ENCODE measurements around the gene SUSD4.
"Not testable (repeated sequence)": the region's sequence is repeated elsewhere in the genome, so short reads cannot be mapped to it uniquely, and the experiment has no call there.

The SUSD4 gene

GRCh38 chr1:223251387-223251786 is 112.6 kb downstream of the SUSD4 start:
- not testable (repeated sequence) for DNase-seq (ENCODE audit: low spot score)

DNA sequence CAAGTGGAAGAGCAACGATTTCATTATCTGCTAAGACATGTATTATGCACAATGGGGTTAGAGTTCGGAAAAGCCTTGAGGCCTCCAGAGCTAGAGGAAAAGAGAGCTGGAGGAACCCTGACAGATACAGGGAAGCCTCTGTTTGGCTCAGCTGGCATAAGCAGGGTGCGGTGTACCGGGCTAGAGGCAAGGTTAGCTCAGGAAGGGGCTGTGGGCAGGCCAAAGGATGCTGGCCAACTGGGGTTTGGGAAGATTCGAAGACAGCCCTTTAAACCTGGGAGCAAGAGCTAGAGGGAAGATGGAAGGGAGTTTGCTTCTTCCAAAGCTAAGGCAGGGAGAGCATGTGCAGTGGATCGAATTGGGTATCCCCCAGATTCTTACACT is 113.4 kb downstream of the SUSD4 start:
- no peak for DNase-seq (ENCODE audit: low spot score)

GRCh38 chr1:223249854-223250631 is 113.9 kb downstream of the SUSD4 start:
- DNase-seq (ENCODE audit: low spot score): no peak

DNA sequence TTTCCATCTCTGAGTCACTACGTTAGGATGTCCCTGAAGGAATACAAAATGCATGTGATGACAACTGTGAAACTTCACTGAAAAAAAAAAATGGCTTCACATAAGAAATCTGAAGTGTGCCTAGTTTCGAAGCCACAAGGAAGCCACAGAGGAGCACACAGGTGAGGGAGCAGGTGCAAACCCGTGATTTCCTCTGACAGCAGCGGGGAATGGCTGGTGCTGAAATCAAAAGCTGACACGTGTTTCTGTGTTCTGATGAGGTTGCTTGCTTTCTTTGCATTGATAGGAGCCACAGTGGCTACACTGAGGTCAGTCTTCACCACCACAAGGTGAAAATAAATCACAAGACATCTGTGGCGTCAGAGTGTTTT is 115.2 kb downstream of the SUSD4 start:
- no peak for DNase-seq (ENCODE audit: low spot score)

- no peak for DNase-seq (ENCODE audit: low spot score)
Measured at GRCh38 chr1:223248001-223248769, 115.8 kb downstream of the SUSD4 start.

DNA sequence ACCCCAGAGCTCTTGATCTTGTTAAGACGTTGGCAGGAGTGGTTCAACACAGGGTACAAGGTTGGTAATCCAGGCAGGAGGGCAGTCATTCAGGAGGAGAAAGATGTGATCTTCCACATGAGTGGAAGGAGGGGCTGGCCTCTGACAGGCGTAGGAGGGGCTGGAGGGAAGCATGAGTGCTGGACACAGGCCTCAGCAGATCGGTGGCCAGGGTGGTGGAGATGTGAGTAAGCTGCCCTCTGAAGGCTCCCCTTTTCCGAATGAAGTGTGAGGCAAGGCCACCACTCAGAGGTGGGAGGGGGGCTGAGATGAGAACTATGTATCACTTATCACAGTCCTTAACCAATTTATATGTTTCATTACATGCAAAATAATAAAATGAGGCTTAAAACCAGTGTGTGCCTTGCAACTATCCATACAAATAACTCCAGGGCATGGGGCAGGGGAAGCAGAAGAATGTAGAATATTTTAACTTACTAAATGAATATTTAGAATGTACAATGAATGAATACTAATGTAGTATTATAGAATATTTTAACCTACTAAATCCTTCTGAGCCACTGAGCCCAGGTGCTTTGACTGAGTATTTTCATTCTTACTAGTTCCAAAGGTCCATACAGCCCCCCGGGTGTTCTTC is 117.4 kb downstream of the SUSD4 start:
- no peak for DNase-seq (ENCODE audit: low spot score)

- no peak for DNase-seq (ENCODE audit: low spot score)
Measured at GRCh38 chr1:223245983-223246382, 118.0 kb downstream of the SUSD4 start.

- DNase-seq (ENCODE audit: low spot score): no peak
Measured at GRCh38 chr1:223245411-223245810, 118.6 kb downstream of the SUSD4 start.

- DNase-seq (ENCODE audit: low spot score): no peak
Measured at GRCh38 chr1:223244366-223245103, 119.4 kb downstream of the SUSD4 start.

DNA sequence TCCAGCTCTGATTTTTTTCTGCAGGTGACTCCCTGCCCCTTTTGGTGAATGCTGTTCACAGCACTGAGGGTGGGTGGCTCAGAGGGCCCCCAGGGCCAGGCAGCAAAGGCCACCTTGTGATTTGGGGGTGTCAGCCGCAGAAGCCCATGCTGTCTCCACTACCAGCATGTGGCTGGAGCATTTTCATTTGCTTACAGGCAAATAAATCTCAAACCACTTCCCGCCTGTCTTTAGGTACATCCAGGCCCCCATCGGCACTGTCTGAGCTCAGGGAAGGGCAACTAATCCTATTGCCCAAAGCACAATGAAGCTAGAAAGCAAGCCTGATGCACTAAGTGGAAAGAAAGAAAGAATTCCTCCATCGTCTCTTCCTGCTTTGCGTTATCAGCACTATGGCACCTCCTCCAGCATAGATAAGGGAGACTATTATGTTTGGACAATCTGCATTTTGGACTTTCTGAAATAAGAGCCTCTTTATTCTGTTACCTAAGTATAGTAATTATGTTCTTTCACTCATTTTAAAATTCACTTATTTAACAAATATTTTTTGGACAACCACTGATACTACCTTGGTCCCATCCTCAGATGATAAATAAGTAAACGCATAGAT is 120.4 kb downstream of the SUSD4 start:
- DNase-seq (ENCODE audit: low spot score): no peak

DNA sequence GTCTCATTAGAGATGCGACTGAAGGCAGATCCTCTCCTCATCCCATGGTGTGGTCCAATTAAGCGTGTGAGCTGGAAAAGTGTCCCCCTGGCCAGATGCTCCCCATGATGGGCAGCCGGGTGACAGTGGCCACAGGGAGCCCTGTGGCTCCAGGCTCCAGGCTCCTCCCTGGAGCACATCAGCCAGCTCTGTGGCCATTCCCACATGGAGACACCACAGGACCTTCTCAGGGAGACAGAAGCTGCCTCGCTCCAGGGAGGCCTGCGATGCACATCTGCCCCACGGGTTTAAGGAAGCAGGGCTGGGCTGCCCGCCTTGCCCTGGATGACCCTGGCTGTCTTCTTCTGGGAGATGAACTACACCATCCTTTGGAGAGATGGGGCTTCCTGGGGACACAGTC is 121.0 kb downstream of the SUSD4 start:
- no peak for DNase-seq (ENCODE audit: low spot score)

- DNase-seq (ENCODE audit: low spot score): no peak
Measured at GRCh38 chr1:223242382-223242955, 121.5 kb downstream of the SUSD4 start.

- no peak for DNase-seq (ENCODE audit: low spot score)
Measured at GRCh38 chr1:223240122-223240521, 123.9 kb downstream of the SUSD4 start.

- DNase-seq (ENCODE audit: low spot score): no peak
Measured at GRCh38 chr1:223235091-223235490, 128.9 kb downstream of the SUSD4 start.

DNA sequence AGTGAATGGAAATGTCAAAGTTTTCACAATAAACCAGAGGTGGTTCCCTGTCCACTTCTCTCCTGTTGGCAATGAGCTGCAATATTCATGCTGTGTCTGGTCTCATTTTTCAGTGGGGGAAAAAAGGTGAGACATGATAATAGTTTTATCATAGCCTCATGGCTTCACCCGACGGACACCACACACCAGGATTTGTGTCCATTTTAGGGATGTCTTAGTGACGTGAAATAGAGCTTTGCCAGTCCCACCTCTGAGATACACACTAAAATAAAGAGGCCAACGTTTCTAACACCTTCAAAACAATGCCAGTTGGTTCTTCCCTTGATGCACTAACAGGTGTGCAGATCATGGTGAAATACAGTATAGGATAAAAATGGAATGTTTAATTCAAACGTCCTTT is 129.4 kb downstream of the SUSD4 start:
- DNase-seq (ENCODE audit: low spot score): no peak

DNA sequence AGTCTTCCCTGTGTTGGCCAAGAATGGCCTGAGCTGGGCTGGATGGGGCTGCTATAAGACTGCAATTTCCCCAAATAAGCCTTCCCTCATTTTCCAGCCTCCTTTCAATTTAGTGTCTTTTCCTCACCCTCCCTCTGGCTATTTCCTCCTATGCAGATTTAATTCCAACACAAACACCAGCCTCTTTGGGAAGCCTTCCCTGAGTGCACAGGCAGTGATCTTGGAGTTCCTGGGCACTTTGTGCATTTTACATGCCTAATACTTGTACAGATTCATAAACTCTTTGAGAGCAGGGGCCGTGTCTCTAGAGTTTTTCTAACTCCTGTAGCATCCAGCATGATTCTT is 129.8 kb downstream of the SUSD4 start:
- DNase-seq (ENCODE audit: low spot score): no peak

DNA sequence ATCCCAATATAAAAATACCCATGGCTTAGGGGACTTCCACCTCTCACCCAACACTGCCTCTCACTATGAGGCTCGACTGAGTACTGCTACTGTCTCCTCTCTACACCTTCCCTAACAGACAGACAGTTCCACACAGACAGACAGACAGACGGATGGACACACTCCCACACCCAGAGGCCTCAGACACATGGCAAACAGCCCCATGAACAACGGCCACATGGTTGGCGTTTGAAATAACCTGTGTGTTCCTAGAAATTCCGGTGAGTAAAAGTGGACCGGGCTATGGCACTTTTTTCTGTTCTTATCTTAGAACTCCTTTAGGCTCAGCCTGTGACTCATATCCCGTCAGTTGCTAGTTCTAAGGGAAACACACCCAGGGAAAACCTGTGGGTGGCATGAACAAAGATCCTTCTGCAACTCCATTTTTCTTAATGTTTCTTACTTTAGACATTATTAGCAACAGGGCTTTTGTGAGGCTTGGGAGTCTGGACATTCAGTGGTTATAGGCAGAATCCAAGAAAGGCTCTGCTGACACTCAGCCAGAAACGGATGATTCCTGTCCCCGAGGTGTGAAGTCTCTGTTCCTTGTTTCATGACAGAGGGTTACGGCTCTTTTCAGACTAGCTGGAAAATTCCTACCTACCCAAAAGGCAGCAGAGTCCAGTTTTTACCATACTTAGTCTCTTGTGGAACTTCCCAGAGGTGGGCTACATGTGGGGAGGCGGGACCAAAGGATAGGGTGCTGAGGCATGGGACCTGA is 130.4 kb downstream of the SUSD4 start:
- peak; percentile 67 for DNase-seq (ENCODE audit: low spot score)

DNA sequence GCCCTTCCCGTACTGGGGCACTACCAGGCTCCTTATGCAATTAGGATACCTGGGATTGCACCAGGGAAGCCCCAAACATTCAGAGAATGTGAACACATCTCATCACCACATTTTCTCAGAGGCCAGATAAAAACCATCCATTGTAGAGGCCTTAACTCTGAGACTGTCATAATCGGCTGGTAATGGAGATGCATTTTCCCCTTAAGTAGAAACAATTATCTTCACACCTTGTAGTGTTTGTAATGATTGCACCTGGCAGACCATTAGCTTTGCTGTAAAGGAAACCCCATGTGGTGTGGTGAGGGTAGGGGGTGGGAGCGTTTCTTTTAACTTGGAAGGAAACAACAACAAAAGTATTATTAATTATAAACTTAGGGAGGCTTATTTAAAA is 131.0 kb downstream of the SUSD4 start:
- DNase-seq (ENCODE audit: low spot score): no peak

DNA sequence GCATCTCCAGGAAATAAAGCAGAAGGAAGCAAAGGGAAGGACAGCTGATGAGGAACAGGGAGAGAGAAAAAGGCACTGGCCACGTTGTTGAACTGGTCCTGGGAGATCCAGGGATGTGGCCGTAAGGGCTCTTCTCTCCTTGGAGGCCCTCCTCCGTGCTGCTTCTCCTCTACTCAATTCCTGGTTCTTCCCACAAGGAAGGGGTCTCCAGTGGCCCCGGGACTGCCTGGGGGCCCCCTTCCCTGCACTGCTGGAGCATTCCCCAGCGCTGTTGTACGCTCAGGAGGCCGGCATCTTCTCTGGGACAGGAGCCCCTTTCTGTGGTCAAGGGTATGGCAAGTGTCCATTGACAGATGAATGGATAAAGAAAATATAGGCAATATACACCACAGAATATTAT is 132.4 kb downstream of the SUSD4 start:
- no peak for DNase-seq (ENCODE audit: low spot score)

DNA sequence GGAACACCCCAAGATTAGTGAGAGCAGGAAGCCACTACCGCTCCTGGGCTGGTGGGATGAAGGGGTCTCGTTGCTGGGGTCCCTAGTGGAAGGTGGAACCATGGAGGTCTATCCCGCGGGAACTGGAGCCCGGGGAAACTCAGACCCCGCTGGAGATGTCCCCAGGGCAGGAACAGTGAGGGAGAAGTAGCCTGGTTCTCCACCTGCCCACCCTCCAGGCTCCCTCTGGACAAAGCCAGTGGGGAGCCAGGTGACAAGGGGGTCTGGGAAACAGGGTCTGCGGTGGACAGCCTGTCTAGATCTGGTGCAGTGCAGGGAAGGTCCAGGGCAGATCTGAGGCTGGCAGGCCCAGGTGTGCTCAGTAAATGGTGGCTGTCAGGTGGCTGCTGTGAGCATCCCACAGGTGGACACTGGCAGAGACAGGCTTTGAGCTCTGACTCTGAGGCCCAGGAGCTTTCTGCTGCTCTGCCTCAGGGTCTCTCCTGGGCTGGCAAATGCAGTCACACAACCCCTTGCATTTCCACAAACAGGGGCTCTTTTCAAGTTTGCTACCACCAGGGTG is 132.9 kb downstream of the SUSD4 start:
- DNase-seq (ENCODE audit: low spot score): no peak
